PC-9 (cell line): ENCODE data around the gene CNKSR1. TPM values are rescaled to one million over a fixed set of nuclear protein-coding genes. Genes with fewer than 3 reads are reported as not detected.
A peak's percentile ranks its signal among the peaks of the same experiment; 100 is the strongest.

Source experiments
- BruUV-seq: library from RNA; stranded (reverse); fragments of 400-500 nt; replicated peaks from 2 replicates; lab custom pipeline; 2021; lab: Mats Ljungman, UMichigan
- CTCF ChIA-PET: fragments of 300-600 bp; sonication (Branson Sonifier 250); formaldehyde crosslinking; loops from one replicate; lab custom pipeline; 2022; ENCODE audit warnings: antibody characterized with exemption; lab: Charles Lee
- POLR2A ChIA-PET: fragments of 300-600 bp; sonication (Branson Sonifier 250); formaldehyde crosslinking; loops from one replicate; lab custom pipeline; 2022; ENCODE audit warnings: antibody characterized with exemption; ENCODE audit not compliant: unreplicated experiment; lab: Charles Lee
- DNase-seq, 2 experiments: peaks; one replicate each; pipeline versions ENCODE4 v3.0.0 to v3.0.0-alpha.2; 2015 to 2022; ENCODE audit warnings: mixed read lengths in 1 of 2
- H2AFZ ChIP-seq: fragments of 200-600 bp; sonication (generic); 2 replicates; pipeline ENCODE4 v1.8.1; 2017; ENCODE audit warnings: antibody characterized with exemption
- H3F3A ChIP-seq: fragments of 200-600 bp; sonication (generic); 2 replicates; pipeline ENCODE4 v1.8.1; 2017; ENCODE audit warnings: antibody characterized with exemption, mild to moderate bottlenecking, low read depth; ENCODE audit not compliant: insufficient read depth
- H3K27ac ChIP-seq: fragments of 200-600 bp; sonication (generic); 2 replicates; pipeline ENCODE4 v1.6.1; 2016; ENCODE audit warnings: mixed run types
- H3K27me3 ChIP-seq: fragments of 200-600 bp; sonication (generic); 2 replicates; pipeline ENCODE4 v1.6.1; 2016; ENCODE audit warnings: low read depth, mixed run types; ENCODE audit not compliant: insufficient read depth
- H3K36me3 ChIP-seq: fragments of 200-600 bp; sonication (generic); 2 replicates; pipeline ENCODE4 v1.6.1; 2016; ENCODE audit warnings: low read depth, mixed run types
- H3K4me1 ChIP-seq: fragments of 200-600 bp; sonication (generic); replicated peaks from 2 replicates; pipeline ENCODE4 v1.6.1; 2016; ENCODE audit warnings: mixed run types; ENCODE audit not compliant: insufficient read depth
- H3K4me2 ChIP-seq: fragments of 200-600 bp; sonication (generic); 2 replicates; pipeline ENCODE4 v1.6.1; 2017; ENCODE audit warnings: mixed run types
- H3K4me3 ChIP-seq: fragments of 200-600 bp; sonication (generic); 2 replicates; pipeline ENCODE4 v1.6.1; 2016; ENCODE audit warnings: mixed run types
- H3K79me2 ChIP-seq: fragments of 200-600 bp; sonication (generic); 2 replicates; pipeline ENCODE4 v1.6.1; 2017; ENCODE audit warnings: low read depth, mixed run types
- H3K9me2 ChIP-seq: fragments of 200-600 bp; sonication (generic); 2 replicates; pipeline ENCODE4 v1.8.1; 2017; ENCODE audit warnings: mild to moderate bottlenecking; ENCODE audit not compliant: insufficient read depth
- H3K9me3 ChIP-seq: fragments of 200-600 bp; sonication (generic); 2 replicates; pipeline ENCODE4 v1.8.1; 2016; ENCODE audit warnings: low read depth; ENCODE audit not compliant: insufficient read depth
- H4K20me1 ChIP-seq: fragments of 200-600 bp; sonication (generic); 2 replicates; pipeline ENCODE4 v1.8.1; 2017; ENCODE audit not compliant: insufficient read depth
- CTCF ChIP-seq: fragments of 200-600 bp; sonication (generic); conservative IDR thresholded peaks from 2 replicates; pipeline ENCODE4 v1.6.1; 2017; ENCODE audit warnings: mixed run types, antibody characterized with exemption, mild to moderate bottlenecking, moderate library complexity
- EZH2 ChIP-seq: fragments of 200-600 bp; sonication (generic); IDR thresholded peaks from 2 replicates; pipeline ENCODE4 v1.8.0; 2017; ENCODE audit warnings: antibody characterized with exemption, low read depth
- intact Hi-C: fragments of 100-400 bp; cut with micrococcal nuclease; formaldehyde crosslinking; loops from one replicate; pipeline ENCODE4 v1.10.0; 2022; ENCODE audit not compliant: unreplicated experiment
- total RNA-seq: library from RNA; stranded (reverse); gene quantifications from 2 replicates; pipeline ENCODE4 v1.2.3, GENCODE V29; 2021

CNKSR1 gene
- total RNA-seq, 1 experiment from 2014 or later = 33.4 TPM

- no peak for DNase-seq
- CTCF ChIA-PET = no interaction called here
- H4K20me1 ChIP-seq = no peaks in the 10 kb centered on the region
- H3K4me1 ChIP-seq = peaks cover 6% of the 10 kb centered on the region; the same call in 1 of the 2 replicates
- no peak for TF ChIP-seq EZH2
- no peak for TF ChIP-seq CTCF
- H3K4me3 ChIP-seq = peak within 1 kb of the TSS; percentile 99
- no peaks in the 10 kb centered on the region for H3K9me2 ChIP-seq
- no peaks in the 10 kb centered on the region for H3K36me3 ChIP-seq
- POLR2A ChIA-PET = no interaction called here
- no peak within 1 kb of the TSS for H2AFZ ChIP-seq
- intact Hi-C loops = loop anchor here (10.0 kb wide), 1 partner anchor 243 kb away; the partner anchor contains the start of gene LIN28A
- H3K79me2 ChIP-seq = peaks cover 16% of the 10 kb centered on the region
- H3K9me3 ChIP-seq = no peaks in the 10 kb centered on the region
- H3K4me2 ChIP-seq = peak within 1 kb of the TSS; percentile 96
- BruUV-seq = no TSS peak
- H3K27me3 ChIP-seq = no peaks in the 10 kb centered on the region
- H3F3A ChIP-seq = peaks cover 18% of the 10 kb centered on the region; the same call in 1 of the 2 replicates
- no peak within 1 kb of the TSS for H3K27ac ChIP-seq
Measured at GRCh38 chr1:26171084-26172072, 5.9 kb upstream of the CNKSR1 start, which contains the start of gene ZNF593OS. TSS of gene ZNF593OS (minus strand) at chr1:26171832. CDS start at chr1:26171661, 171 bp downstream.

- Histone ChIP-seq H3K4me2 (no peak overlapping the region), H2AFZ (no peak overlapping the region), H3K9me2 (no peaks in the 10 kb centered on the region), H3K27ac (no peak overlapping the region), H3K79me2 (peaks cover 25% of the 10 kb centered on the region), H3K9me3 (no peaks in the 10 kb centered on the region), H3K4me1 (peaks cover 17% of the 10 kb centered on the region), H3K36me3 (no peaks in the 10 kb centered on the region), H3K27me3 (no peaks in the 10 kb centered on the region), H3K4me3 (no peak overlapping the region), H3F3A (peaks cover 31% of the 10 kb centered on the region), H4K20me1 (no peaks in the 10 kb centered on the region)
- no peak for DNase-seq
- intact Hi-C loops = loop anchor here (10.0 kb wide), 1 partner anchor 239 kb away; the partner anchor contains the start of gene LIN28A
- TF ChIP-seq EZH2 (no peak), CTCF (no peak)
- CTCF ChIA-PET = no interaction called here
- POLR2A ChIA-PET = interaction anchor here (0.5 kb wide), 1 partner anchor 148 kb away, joined by 3 read pairs; no protein-coding TSS in a partner anchor
- no TSS peak for BruUV-seq
Measured at GRCh38 chr1:26175346-26175745, 1.9 kb upstream of the CNKSR1 start.

- Histone ChIP-seq H2AFZ (no peak overlapping the region), H4K20me1 (no peaks in the 10 kb centered on the region), H3K4me3 (no peak overlapping the region), H3K4me1 (peaks cover 26% of the 10 kb centered on the region), H3K36me3 (peaks cover 6% of the 10 kb centered on the region; the same call in 1 of the 2 replicates), H3K4me2 (no peak overlapping the region), H3K79me2 (peaks cover 14% of the 10 kb centered on the region), H3F3A (peaks cover 28% of the 10 kb centered on the region), H3K9me3 (no peaks in the 10 kb centered on the region), H3K27me3 (no peaks in the 10 kb centered on the region), H3K9me2 (no peaks in the 10 kb centered on the region), H3K27ac (no peak overlapping the region)
- TF ChIP-seq EZH2 = no peak
- TF ChIP-seq CTCF = no peak
- DNase-seq = no peak
- CTCF ChIA-PET = no interaction called here
- intact Hi-C loops = no loop called here
- POLR2A ChIA-PET = no interaction called here
- no TSS peak for BruUV-seq
Measured at GRCh38 chr1:26180010-26180506, 2.8 kb downstream of the CNKSR1 start.
